ENCODE measurements around the gene PSMC3.

The PSMC3 gene

DNA sequence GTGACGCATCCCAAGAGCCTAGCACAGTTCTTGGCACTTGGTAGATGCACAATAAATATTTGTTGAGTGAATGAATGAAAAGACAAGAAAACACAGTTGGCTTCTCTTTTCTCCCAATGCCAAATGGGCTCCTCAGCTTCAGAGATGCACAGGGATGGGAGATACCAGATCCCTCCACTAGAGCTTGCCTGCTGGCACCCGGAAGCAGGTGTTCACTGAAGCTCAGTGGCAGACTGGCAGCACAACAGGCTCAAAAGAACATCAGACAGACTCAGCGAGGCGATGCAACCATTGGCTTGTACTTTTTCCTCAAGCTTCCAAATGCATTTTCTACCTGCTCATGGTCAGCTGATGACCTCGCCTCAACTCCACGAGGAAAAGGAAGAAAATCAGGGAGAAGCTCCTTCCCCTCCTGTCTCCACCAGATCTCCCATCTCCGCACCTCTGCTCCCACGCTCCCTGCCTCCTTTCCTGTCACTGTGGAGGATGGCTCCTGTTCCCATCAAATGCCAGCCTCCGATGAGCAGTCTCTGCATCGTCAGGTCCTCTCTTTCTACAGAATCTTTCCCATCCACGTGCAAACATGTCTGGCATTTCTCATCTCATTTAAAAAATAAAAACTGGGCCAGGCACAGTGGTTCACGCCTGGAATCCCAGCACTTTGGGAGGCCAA, 16.9 kb upstream of the PSMC3 start:
- DNase-seq (ENCODE audit: low spot score): peak; percentile 69

DNA sequence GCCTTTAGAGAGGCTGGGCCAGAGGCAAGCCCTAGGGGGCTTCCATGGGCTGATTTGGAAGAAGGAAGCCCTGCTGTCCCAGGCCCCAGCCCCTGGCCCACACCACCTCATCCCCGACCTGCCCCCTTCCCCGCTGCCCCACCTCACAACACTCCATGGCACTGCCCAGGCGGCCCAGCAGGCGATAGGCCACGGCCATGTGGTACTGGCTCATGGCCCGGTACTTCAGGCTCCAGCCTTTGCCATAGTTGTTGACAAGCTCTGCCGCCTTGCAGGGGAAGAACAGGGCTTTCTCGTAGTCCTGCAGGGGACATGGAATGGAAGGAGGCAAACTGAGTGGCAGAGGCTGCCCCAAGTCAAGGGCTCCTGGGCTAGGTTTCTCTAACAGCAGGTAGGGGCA, 16.3 kb upstream of the PSMC3 start:
- peak; percentile 54 for DNase-seq (ENCODE audit: low spot score)

DNA sequence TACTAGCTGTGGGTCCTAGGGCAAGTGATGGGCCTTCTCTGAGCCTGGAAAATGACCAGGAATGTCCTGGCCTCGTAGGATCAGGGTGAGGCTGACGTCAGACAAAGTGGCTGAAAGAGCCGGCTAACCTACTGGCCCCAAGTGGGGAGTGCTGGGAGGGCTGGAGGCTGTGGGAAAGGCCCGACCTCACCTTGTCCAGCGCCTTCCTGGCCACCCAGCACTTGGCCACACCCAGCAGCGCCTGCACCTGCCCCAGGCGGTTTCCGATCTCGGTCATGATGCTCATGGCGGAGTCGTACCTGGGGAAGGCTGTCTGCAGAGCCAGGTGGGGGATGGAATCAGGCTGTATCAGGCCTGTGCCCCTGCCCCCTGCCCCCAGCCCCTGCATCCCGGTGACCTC, 15.2 kb upstream of the PSMC3 start:
- DNase-seq (ENCODE audit: low spot score): no peak

DNA sequence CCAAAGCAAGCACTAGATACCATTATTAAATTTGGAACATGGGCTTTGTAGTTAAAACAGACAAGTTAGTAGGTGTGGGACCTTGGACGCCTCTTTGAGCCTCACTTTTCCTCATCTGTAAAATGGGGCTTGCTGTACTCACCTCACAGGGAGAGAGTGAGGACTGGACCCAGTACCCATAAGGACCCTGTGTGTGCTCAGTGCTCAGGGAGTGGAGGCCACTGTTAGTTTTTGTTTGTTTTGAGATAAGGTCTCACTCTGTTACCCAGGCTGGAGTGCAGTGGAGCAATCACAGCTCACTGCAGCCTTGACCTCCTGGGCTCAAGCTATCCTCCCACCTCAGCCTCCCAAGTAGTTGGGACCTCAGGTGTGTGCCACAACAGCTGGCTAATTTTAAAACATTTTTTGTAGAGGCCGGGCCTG, 13.8 kb upstream of the PSMC3 start:
- no peak for DNase-seq (ENCODE audit: low spot score)

DNA sequence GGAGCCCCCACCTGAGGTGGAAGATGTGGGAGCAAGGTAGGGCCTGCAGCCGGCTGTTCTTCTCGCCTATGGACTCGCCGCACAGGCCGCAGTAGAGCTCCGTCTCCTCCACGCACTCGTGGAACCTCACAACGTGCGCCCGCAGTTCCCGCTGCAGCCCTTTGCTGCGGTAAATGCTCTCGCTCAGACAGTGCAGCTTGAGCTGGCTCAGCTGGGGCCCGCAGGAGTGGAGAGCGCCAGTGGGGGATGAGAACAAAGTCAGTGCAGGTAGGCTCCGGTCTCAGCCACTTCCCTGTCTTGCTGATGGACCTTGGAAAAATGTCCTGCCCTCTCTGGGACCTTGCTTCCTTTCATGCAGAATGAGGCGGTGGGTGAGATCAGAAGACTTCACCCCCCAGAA, 12.5 kb upstream of the PSMC3 start:
- DNase-seq (ENCODE audit: low spot score): no peak

DNA sequence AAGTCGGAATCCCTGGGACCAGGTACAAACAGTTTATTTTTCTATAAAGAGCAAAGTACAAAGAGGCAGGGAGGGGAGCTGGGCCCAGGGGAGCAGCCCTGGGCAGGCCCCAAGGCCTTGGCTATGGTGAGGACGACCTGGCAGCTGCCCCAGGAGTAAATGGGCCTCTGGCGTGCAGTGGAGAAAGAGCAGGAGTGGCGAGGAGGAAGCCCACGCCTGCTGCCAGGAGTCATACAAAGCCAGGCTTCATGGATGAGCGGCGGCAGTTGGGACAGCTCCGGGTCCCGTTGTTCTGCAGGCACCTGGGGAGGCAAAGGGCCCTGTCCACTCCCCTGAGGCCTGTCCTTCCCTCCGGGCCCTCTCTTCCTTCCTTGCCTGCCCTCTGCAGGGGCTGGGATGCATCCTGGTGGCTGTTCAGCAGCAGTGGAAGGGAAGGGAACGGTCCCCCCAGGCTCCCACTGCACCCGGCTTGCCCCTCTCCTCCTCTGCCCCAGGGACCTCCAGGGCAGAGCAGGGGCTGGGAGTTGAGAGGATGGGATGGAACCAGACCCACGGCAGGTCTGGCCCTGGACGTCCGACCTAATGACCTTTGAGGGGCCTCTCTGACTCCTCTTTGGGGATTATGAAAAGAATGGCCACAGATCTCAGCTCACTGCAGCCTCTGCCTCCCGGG, 11.6 kb upstream of the PSMC3 start:
- DNase-seq (ENCODE audit: low spot score): peak; percentile 57

DNA sequence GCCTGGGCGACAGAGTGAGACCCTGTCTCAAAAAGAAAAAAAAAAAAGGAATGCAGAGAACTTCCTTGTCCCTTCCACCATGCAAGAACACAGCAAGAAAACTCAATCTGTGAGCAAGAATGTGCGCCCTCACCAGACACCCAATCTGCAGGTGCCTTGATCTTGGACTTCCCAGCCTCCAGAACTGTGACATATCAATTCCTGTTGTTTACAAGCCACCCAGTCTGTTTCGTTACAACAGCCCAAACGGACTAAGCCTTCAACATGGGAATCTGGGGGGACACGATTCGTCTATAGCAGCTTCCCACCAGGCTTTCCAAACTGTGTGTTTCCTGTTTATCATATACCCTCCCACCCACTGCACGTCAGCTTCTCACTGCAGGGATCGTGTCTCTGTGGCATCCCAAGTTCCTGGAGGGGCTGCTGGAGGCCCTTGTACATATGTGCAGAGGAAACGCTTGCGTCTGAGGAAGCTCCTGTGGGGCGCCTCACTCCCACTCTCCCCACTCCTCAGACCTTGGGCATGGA, 11.0 kb upstream of the PSMC3 start:
- DNase-seq (ENCODE audit: low spot score): no peak

DNA sequence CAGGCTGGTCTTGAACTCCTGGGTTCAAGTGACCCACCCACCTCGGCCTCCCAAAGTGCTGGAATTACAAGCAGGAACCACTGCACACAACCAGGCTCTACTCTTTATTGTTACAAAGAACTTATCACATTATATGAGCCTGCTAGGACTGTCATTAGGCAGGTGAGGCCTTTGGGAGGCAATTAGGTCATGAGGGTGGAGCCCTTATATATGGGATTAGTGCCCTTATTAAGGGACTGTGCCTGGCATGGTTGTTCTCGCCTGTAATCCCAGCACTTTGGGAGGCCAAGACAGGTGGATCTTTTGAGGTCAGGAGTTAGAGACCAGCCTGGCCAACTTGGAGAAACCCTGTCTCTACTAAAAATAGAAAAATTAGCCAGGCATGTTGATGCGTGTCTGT, 10.5 kb upstream of the PSMC3 start:
- DNase-seq (ENCODE audit: low spot score): no peak

DNA sequence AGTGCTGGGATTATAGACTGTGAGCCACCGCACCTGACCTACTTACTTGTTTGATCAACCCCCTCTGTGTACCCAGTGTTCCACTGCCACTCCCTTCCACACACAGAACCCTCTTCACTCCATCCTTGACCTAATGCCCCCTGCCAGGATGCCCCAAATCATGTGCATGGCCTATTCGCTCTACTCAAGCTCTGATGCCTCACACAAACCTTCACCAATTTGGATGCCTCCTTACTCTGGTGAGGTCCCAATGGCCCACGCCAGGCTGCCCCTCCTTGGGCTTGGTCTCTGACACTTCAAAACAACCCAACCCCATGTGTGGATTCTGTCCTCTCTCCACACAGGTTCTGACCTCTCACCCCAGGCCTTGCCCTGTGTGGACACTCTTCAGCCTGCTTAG, 9.4 kb upstream of the PSMC3 start:
- no peak for DNase-seq (ENCODE audit: low spot score)

DNA sequence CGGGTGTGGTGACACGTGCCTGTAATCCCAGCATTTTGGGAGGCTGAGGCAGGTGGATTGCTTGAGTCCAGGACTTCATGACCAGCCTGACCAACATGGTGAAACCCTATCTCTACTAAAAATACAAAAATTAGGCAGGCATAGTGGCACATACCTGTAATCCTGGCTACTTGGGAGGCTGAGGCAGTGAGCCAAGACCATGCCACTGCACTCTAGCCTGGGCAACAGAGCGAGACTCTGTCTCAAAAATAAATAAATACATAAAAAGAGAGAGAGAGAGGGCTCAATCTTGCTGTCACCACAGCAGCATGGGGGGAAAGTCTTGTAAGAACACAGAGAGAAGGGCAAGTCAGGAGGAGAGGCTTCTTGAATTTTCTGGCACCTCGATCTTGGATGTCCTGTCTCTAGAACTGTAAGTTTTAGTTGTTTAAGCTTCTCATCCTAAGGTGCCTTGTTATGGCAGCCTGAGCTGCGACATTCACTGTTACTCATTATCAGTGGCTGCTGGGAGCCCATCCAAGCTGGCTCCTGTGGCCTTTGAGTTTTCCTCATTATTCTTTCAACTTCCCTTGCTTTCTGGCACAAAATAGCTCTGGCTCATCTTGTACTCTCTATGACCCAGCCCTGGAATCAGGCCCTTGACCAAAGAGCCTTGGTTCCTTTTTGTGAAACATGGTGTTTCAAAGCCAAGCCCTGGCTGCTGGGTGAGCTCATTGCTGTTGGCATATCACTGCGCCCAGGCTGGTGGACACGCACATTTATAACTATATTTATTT, 8.0 kb upstream of the PSMC3 start:
- DNase-seq (ENCODE audit: low spot score): peak; percentile 47

DNA sequence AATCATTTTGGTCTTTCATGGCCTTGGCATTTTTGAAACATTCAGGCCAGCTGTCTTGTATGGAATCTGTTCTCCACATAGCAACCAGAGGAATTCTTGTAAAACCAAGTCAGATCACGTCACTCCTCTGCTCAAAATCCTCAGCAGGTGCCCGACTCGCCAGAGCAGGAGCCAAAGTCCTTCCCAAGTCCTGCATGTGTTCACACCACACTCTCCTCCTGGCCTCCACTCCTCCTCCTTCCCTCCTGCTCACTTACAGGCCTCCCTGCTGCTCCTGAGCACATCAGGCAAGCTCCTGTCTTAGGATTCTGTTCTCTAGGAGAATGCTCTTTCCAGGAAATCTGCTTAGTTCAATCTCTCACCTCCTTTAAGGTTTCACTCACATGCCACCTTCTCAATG, 6.9 kb upstream of the PSMC3 start:
- no peak for DNase-seq (ENCODE audit: low spot score)

DNA sequence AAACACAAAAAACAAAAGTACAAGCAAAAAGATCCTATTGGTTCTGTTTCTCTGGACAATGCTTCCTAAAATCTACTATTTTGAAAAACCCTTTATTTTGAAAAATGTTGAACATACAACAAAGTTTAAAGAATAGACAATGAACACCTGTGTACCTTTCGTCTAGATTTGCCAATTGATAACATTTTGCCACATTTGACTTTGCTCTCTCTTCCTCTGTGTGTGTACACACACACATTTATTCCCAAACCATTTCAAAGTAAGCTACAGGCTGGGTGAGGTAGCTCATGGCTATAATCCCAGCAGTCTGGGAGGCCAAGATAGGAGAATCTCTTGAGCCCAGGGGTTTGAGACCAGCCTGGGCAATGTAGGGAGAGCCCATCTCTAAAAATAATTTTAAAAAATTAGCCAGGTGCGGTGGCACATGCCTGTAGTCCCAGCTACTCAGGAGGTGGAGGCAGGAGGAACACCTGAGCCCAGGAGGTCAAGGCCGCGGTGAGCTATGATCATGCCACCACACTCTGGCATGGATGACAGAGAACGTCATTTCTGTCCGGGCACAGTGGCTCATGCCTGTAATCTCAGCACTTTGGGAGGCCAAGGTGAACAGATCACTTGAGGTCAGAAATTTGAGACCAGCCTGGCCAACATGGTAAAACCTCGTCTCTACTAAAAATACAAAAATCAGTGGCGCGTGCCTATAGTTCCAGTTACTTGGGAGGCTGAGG, 5.3 kb upstream of the PSMC3 start:
- DNase-seq (ENCODE audit: low spot score): no peak

DNA sequence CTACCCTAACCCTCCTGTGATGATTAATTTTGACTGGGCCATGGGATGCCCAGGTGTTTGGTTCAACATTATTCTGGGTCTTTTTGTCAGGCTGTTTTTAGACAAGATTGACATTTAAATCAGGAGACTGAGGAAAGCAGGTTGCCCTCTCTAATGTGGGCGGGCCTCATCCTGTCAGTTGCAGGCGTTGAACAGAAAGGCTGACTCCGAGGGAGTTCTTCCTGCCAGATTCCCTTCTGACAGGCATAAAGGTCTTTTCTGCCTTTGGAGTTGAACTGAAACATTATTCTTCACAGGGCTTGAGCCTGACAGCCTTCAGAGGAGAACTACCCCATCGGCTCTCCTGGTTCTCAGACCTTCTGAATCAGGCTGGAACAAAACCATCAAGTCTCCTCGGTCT, 4.3 kb upstream of the PSMC3 start:
- DNase-seq (ENCODE audit: low spot score): no peak

DNA sequence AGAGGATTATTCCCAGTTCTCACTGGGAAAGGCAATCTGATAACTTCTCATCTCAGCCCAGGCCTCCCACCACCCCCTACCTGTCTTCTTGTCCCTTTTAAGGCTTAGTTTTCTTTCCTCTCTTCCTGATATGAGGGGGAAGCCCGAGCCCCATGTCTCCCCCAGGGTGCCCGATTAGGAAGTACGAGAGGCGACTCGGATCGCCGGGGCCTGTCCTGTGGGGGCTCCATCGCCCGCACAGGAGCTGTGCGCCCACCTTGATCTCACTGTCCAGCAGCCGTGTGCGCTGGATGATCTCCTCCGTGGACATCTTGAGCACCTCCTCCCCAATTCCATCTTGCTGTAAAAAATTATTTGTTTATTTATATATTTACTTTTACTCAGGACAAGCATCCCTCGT, 628 bp downstream of the PSMC3 start:
- no peak for DNase-seq (ENCODE audit: low spot score)

DNA sequence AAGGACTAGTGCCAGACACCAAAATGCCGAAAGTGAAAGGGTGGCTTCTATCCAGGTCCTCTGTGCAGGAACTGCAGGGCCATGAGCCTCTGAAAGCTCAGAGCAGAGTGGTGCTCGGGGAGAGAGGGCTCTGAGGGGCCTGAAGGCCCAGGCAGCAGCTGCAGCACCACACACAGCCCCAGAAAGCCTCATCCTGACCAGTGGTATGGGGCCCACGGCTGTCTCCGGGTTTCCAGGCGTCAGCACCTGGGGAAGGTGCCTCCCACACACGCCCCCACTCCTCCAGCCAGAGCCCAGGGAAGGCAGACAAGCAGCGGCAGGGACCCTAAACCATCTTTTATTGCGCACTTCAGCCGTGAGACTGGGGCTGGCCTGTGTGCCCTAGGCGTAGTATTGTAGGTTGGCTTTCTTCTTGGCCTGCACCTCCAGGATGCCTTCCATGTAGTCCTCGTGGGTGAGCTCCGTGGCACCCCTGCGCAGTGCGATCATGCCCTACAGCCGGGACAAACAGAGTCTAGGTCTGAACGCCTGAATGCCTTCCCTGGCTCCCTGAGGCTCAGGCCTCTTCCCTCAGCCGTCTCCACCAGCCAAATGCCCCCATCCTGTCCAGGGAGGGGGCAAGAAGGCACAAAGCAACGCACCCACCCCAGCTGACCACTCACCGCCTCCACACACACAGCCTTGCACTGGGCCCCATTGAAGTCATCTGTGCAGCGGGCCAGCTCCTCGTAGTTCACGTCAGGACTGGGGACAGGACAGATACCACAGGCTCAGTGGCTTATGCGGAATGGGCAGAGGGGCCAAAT, 7.6 kb downstream of the PSMC3 start:
- DNase-seq (ENCODE audit: low spot score): no peak

DNA sequence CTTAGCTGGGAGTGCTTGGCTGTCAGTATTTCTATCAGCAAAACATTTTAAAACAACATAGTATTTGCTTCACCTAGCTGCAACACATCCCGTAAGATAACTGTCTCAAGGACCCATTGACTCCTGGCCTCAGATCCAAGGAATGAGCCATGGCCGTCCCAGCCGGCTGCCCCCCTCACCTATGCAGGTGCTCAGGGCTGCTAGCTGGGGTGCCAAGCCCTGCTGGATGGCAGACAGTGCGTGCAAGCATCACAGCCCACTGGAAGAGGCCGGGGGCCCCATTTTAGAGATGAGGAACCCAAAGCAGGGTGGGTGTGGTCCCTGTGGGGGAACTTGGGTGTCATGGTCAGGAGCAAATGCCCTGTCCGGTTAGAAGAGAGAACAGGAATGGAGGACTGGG, 8.5 kb downstream of the PSMC3 start:
- no peak for DNase-seq (ENCODE audit: low spot score)

DNA sequence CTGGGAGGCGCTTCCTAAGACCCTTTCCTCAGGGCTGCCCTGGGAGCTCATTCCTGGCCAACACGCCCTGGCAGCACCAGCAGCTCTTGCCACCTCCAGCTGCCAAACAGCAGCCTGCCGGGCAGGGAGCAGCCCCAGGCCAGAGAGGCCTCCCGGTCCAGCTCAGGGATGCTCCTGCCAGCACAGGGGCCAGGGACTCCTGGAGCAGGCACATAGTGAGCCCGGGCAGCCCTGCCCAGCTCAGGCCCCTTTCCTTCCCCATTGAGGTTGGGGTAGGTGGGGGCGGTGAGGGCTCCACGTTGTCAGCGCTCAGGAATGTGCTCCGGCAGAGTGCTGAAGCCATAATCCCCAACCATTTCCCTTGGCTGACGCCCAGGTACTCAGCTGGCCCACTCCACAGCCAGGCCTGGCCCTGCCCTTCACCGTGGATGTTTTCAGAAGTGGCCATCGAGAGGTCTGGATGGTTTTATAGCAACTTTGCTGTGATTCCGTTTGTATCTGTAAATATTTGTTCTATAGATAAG, 10.2 kb downstream of the PSMC3 start:
- no peak for DNase-seq (ENCODE audit: low spot score)

DNA sequence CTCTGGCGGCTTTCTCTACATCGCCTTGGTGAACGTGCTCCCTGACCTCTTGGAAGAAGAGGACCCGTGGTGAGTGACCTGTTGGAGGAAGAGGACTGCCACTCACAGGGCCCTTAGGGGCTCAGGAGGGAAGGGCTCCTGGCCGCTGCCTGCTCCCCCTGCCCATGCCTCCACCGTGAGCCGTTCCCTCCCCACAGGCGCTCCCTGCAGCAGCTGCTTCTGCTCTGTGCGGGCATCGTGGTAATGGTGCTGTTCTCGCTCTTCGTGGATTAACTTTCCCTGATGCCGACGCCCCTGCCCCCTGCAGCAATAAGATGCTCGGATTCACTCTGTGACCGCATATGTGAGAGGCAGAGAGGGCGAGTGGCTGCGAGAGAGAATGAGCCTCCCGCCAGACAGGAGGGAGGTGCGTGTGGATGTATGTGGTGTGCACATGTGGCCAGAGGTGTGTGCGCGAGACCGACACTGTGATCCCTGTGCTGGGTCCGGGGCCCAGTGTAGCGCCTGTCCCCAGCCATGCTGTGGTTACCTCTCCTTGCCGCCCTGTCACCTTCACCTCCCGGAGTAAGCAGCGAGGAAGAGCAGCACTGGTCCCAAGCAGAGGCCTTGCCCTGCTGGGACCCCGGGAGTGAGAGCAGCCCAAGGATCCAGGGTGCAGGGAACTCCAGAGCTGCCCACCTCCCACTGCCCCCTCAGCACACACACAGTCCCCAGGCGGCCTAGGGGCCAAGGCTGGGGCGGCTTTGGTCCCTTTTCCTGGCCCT, 11.0 kb downstream of the PSMC3 start:
- no peak for DNase-seq (ENCODE audit: low spot score)

DNA sequence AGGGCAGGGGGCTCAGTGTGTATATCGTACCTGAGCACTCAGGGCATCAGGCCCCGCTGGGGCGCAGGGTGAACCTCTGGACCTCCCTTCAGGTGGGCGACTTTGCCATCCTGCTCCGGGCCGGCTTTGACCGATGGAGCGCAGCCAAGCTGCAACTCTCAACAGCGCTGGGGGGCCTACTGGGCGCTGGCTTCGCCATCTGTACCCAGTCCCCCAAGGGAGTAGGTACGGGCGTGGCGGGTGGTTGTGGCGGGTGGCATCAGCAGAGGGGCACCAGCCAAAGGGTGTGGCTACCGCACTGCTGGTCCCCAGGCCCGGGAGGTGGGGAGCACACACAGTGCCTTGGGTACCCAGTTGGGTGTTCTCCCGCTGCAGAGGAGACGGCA, 11.6 kb downstream of the PSMC3 start:
- DNase-seq (ENCODE audit: low spot score): no peak

DNA sequence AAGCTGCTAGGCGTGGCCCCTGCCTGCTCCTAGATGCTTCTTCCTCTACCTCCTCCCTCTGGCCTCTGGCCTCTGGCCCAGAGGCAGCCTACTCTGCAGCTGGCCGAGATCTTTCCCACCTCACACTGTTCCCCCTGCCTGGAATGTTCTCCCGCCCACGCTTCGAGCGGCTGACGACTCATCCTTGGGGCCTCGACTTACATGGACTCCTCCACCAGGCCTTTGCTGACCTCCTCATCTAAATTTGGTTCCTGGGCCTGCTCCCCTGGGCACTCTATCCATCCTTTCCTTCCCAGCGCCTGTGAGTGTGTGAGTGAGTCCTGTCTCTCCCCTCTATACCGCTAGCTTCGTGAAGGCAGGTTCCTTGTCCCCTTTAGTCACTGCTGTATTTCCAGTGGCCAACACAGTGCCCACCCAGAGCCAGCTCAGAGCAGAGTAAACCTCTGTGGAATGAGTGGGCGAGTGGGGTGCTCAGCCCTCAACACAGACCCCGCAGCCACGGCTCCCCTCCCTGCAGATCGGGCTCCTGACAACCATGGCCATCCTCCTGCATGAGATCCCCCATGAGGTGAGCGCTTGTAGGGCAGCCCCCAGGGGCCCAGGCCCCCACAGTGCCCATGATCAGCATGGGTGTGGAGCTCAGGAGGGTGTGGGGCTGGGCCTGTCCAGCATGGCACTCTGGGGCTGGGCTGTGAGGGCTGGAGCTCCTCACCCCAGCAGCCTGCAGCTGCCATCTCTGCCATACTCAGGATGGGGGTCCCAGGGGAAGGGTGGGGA, 12.1 kb downstream of the PSMC3 start:
- DNase-seq (ENCODE audit: low spot score): no peak

All from Ammon's horn (tissue), 1 donor.